Measurements from ENCODE around the gene KIF16B.

The KIF16B gene

DNA sequence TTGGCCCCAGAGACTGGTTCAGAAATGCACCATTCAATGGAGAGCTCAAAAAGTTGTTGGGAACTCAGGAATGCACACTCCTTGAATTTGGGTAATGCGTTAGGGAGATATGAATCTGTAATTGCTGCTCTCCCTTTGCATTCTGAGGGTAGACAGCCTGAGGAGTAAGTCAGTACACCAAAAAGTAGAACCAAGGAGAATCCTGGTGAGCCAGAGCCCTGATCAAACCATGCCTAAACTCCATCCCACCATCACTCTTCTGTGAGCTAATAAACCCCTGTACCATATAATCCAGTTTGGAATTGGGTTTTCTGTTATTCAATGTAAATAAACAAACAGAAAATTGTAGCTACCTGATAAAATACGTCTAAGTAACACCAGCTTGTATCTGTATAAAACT, 90.2 kb downstream of the KIF16B start:
- in situ Hi-C loops (cut with MboI; ENCODE audit: low sequenced_read_pairs) = no loop called here

DNA sequence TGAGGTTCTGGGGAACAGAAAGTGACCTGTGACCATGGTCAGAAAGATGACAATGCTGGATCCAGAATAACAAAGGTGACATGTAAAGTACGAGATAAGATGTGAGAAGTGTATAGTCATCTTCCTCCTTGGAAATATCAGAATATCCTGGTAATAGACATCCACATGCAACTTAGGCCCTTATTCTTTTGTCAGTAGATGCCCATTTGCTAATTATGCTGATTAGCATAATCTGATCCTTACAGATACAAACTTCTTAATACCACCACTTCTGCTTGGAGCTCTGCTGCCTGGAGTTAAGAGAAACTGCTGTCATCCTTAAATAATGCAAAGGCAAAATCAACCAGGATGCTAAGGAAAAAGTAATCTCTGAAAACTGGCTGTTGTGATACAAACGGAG, 91.3 kb downstream of the KIF16B start:
- in situ Hi-C loops (cut with MboI; ENCODE audit: low sequenced_read_pairs) = no loop called here

DNA sequence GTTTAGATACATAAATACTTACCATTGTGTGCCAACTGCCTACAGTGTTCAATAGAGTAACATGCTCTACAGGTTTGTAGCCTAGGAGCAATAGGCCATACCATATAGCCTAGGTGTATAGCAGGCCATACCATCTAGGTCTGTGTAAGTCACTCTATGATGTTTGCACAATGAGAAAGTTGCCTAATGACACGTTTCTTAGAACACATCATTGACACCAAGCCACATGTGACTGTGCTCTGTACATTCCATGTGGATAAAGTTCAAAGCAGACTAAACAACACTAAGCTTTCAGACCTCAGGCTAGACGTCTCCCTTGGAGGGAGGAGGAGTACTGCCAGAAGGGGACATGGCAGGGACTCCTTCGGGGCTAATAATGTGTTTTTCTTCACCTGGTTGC, 93.6 kb downstream of the KIF16B start:
- in situ Hi-C loops (cut with MboI; ENCODE audit: low sequenced_read_pairs) = no loop called here

DNA sequence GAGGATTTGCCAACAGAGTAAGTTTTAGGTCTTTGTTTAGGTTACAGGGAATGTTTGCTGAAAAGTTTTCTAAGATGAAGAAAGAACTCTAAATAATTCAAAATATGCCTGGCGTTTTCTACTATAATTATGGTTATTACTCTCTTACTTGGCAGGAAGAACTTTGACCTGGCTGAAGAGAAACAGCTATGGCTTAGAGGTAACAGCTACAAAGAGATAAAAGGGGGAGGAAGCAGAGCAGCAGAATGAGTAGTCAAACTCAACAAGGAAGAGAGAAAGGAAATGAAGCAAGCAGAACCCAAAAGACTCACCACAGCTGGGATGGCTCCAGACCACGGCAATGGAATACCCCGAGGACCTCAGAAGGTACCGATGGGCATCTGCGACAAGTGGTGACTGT, 95.6 kb downstream of the KIF16B start:
- in situ Hi-C loops (cut with MboI; ENCODE audit: low sequenced_read_pairs) = no loop called here

DNA sequence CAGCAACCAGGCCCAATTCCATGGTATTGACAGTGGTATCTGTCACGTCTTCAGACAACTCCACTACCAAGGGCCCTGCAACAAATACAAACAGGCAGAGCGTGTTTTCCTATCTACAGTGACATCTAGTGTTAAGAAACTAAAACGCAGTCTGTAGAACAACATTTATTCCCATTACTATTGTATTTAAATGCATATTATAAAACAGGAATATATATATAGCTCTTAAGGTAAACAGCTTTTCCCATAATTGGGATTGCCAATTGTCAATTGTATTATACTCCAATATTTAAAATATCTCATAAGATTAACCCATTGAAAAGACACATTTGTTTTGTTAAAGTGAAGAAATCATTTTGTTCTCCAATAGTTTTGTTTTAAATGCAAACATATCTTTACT, 97.2 kb downstream of the KIF16B start:
- in situ Hi-C loops (cut with MboI; ENCODE audit: low sequenced_read_pairs) = no loop called here

DNA sequence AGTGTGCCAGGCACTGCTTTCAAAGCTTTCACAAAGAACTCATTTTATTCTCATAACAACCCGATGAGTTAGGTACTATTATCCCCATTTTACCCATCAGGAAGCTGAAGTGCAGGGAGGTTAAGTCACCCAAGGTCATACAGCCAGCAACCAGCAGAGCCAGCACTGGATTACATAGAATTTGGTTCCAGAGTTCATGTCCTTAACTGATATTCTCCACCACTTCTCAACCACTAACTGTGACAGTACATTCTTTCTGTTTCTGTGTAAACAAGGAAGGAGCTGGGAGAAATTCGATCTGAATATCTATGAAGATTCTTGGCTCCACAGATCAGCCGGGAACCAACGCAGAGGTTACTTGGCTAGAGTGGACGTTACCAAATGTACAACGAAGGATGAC, 98.0 kb downstream of the KIF16B start:
- in situ Hi-C loops (cut with MboI; ENCODE audit: low sequenced_read_pairs) = no loop called here

DNA sequence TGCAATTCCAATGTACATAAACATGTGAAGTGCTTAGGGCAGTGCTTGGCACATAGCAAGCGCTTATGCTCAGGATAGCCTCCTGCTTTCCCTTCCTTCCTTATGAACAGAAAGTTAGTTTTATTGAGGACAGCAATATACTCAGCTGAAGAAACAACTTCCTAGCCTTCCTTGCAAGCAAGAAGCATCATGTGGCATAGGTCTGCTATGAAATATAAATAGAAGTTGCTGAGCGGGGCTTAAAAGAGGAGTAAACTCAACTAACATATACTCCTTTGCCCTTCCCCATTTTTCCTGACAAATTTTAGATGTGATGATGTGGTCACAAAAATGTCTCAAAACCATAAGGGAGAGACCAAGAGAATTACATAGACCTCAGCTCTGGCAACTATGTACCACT, 98.9 kb downstream of the KIF16B start:
- in situ Hi-C loops (cut with MboI; ENCODE audit: low sequenced_read_pairs) = no loop called here

DNA sequence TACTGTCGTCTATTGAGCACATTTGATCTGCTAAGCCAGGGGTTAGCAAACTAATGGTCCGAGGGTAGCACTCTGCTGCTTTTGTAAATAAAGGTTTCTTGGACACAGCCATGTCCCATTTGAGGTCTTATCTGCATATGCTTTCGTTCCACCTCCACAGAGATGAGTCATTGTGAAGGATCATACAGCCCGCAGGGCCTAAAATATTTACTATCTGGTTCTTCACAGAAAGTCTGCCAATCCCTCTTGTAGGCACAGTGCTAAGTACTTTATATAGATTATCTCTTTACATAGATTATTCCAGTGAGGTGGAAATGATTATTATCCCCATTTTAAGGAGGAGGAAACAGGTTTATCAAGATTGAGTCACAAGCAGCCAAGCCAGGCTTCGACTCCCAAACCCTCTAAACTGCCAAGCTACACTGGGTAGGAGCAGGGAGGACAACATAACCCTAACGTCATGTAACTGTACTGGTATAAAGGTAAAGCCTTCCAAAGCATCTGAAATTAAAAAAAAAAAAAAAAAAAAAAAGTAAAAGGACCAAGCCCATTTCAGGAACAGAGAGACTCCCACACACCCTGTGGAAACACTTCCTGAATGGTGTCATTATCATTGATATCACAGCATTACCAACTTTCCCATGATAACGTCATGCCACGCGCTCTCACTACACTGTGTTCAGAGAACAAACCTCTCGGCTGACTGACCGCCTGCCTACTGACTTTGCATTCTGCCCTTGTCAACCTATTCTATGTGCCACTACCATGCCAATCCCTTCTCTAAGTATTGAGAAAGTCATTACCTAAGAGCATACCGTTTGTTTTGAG, 101.0 kb downstream of the KIF16B start:
- in situ Hi-C loops (cut with MboI; ENCODE audit: low sequenced_read_pairs) = no loop called here

DNA sequence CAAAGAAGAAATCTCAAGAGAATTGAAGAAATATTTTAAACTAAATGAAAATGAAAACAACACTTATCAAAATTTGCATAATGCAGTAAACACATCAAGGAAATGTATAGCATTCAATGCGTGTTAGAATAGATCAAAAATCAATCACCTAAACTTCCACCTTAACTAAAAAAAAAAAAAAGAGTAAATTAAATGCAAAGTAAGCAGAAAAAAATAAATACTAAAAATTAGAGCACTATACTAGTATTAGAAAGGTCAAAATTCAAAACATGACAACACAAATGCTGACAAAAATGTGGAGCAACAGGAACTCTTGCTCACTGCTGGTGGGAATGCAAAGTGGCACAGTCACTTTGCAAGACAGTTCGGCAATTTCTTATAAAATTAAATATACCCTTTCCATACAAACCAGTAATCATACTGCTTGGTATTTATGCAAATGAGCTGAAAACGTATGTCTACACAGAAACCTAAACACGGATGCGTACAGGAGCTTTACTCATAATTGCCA, 103.8 kb downstream of the KIF16B start:
- in situ Hi-C loops (cut with MboI; ENCODE audit: low sequenced_read_pairs) = no loop called here

DNA sequence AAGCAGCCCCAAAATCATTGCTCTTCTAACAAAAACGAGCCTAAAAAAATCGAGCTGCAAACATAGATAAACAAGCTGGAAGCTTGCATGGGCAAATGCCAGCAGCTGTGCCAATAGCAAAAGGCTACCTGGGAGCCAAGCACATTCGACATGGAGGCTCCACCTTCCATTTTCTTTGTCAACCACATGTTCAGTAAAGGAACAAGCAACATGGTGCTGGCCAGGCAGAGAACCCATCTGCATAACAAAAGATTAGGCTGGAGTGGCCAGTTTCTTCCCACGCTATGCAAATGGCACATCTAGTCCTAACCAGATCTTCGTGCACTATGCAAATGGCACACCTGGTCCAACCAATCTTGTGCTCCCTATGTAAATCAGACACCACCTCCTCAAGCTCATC, 110.5 kb downstream of the KIF16B start:
- in situ Hi-C loops (cut with MboI; ENCODE audit: low sequenced_read_pairs) = no loop called here

DNA sequence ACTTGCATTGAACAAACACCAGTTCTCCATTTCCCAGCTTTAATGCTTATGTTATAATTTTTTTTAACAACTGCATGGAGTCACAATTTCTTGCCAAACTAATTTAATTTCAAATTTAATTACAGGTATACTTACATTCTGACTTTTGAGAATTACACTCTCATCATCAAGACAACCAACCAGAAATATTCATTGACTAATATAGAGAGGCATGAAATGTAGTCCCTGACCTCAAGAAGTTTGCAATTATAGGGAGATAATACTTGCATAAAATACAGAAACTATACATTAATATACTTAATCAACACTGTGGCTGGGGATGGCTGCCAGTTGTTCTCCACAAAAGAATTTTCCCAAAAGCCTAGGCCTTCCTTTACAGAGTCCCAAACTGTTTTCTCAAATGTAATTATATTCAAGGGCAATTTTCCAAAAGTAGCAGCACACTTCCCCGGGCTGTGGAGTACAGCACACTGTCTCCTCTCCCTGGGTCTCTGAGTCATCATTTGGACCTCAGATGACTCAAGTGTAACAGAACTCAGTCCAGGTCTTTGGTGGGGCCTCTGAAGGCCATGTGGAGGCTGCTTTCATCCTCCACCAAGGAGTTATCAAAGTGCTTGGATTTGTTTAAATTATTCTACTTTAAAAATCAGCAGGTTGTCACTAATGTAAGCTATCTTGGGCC, 114.1 kb downstream of the KIF16B start:
- in situ Hi-C loops (cut with MboI; ENCODE audit: low sequenced_read_pairs) = no loop called here

DNA sequence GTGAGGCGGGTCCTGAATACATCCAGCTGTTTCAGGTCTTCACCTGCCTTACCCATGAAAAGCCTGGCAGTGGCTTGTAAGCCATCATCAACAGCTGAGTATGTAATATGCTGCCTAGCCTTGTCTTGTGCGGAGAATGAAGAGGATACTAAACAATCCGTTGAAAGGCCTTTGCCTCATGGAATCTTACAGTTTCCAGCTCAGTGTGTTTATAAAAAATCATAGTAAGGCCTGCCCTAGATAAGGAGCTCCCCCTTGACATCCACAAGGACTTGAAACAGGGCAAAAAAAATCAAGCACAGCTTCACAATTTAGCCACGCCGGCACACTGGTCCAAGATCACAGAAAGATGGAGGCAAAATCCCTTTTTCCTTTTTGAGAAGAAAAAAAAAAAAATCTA, 115.7 kb downstream of the KIF16B start:
- in situ Hi-C loops (cut with MboI; ENCODE audit: low sequenced_read_pairs) = no loop called here

DNA sequence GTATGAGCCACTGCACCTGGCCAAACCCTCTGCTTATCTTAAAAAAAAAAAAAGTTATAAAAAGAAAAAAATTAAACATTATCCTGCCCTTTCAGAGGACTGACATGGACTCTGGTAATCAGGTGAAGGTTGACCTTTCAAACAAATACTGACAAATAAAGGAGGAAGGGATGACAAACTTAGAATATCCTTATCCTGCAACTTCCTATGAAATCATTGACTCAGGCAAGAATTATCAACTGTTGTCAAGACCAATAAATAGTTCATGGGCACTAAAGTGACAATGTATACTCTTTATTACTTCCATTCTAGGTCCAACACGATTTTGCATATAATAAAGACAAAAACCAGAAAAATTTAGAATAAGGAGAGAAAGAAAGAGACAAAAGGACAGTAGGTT, 117.9 kb downstream of the KIF16B start:
- in situ Hi-C loops (cut with MboI; ENCODE audit: low sequenced_read_pairs) = no loop called here

DNA sequence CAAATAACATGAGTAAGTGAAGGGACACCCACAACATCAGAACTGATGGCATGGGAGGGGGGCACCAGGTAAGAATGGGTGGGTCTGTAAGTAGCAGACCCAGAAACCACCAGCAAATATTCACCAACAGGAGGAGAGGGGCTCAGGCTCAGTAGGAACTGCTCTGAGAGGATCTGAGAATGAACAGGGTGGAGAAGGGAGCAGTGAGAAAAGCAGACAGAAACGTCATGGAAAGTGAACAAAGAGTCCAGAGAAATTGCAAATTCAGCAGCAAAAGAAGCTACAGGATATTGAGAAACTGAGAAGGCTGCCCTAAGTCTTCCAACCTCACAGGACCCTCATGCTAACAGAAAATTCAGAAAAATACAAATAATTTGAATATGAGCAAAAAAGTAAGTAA, 121.3 kb downstream of the KIF16B start:
- in situ Hi-C loops (cut with MboI; ENCODE audit: low sequenced_read_pairs) = no loop called here

DNA sequence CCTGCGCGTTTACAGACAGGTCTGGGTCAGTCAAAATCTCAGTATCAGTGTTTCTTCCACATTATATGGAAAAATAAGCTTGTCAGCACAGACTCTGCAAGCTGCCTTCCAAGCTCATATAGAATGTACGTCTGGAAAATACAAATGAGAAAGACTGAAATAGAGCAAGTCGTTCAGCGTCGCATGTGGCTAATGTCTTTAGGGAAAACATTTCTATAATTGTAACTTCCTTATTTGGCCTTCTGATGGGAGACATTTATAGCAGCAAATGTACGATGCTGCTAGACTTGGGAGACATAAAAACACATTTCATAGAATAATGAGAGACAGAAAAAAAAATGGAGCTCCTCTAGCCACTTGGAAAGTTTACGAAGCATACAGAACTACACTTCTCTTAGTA, 122.2 kb downstream of the KIF16B start:
- in situ Hi-C loops (cut with MboI; ENCODE audit: low sequenced_read_pairs) = no loop called here

DNA sequence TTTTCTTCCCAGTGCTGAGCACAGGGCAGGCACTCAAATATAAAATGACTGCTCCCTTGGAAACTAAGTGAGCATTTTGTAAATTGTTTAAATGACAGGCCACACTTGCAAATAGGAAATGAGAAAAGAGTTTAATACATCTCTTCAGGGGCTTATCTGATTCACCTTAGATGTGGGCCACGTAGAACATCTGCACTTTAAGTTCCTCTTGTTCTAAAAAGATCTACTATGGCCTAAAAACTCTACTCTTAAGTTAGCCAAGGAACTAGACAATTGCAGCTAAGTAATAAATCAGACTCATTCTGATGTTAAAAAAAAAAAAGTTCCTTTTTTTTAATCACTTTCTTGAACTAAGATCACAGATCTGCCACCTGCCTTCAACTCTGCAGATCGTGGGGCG, 126.3 kb downstream of the KIF16B start:
- in situ Hi-C loops (cut with MboI; ENCODE audit: low sequenced_read_pairs) = no loop called here

DNA sequence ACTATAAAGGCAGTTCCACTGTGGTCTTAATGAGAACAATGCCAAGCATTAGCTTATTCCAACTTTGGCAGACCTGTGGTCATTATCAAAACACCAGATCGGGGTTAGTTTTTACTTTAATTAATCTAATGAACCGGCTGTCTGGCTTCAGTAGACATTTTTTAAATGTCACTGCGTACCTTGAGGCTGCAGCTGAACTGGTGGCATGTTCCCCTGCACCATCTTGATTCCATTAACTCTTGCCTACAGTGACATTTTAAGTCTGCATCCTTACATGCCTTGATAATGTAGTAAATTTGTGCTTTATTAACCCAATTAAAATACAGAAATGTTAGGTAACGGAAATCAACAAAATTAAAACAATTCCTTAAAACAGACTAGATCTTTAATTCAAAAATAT, 127.0 kb downstream of the KIF16B start:
- in situ Hi-C loops (cut with MboI; ENCODE audit: low sequenced_read_pairs) = no loop called here

DNA sequence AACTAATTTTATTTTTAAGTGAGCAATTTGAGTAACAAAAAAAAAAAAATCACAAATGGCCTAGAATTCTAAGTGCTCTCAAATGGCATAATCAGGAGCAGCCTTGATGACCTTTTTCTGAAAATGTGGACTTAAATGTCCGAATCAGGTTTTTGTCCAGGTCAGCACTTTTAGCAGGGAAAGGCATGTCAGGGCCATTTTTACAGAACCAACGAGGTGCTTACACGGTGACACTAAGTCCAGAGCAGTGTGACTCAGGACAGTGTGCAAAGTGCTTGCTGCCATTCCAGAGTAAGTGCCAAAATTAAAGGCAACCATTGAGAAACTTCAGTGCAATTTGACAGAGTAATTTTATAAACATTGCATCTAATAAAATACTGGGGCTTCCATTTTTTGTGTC, 127.8 kb downstream of the KIF16B start:
- in situ Hi-C loops (cut with MboI; ENCODE audit: low sequenced_read_pairs) = no loop called here

DNA sequence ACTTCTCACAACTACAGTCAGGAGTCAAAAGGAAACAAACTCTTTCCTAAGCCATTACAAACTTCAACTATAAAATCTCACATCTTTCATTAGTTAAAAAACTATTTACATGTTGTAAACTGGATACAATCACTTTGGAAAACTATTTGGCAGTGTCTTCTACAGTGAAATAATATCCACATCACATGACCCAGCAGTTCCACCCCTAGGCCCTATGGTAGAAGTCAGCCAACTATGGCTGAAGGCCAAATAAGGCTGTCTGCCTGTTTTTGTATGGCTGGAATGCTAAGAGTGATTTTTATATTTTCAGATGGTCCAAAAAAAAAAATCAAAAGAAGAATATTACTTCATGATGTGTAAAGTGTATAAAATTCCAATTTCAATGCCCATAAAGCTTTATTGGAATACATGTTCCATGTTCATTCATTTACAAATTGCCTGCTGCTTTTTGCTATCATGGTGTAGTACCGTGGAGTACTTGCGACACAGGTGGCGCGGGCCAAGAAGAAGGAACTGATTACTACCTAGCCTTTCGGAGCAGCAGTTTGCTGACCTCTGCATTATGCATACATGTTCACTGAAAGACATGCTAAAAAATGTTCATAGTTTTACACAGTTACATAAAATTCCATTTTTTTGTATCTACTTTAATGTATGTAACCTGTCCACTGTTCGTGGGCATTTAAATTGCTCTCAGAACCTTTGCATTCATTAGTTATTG, 129.0 kb downstream of the KIF16B start:
- in situ Hi-C loops (cut with MboI; ENCODE audit: low sequenced_read_pairs) = no loop called here

DNA sequence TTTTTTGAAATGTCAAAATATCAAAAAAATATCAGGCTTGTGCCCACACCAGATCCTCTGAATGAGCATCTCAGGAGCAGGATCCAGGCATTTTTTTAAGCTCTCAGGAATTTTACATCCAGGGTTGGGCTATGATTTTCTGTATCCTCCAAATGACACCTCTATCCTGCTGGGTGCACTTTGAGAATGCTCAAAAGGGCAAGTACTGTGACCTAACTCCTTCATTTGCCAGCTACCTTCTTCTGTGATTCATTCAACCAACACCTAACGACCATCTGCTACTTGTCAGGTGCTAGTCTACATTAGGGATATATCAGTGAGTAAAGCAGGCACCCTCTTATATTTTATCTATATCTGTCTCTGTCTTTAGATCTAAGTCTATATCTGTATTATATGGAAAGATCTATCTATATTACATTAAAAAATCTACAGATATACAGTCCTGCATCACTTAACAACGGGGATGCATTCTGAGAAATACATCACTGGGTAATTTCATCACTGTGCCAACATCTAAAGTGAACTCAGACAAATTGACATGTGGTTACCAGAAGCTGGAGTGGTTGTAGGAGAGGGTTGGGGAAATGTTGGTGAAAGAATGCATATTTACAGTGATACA, 131.6 kb downstream of the KIF16B start:
- in situ Hi-C loops (cut with MboI; ENCODE audit: low sequenced_read_pairs) = no loop called here

DNA sequence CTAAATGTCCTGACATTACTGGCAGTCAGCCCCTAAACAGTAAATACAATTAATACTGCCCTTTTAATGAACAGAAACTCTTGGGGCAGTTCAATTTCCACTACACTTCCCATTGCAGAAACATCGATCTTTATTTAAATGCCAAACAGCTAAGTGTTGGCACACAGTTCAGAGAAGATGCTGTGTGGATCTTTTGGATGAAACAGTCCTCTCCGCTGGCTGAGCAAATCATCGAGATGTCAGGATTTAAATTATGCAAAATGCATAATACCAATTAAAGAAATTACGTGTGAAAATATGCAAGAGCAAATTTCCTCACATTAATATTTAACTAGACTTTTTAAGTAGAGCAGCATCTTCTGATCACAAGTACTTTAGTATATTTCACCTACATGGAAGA, 132.6 kb downstream of the KIF16B start:
- in situ Hi-C loops (cut with MboI; ENCODE audit: low sequenced_read_pairs) = no loop called here
